C4-2B (cell line): ENCODE results near the gene TRIP4.

ENCODE experiments used
- H3K27ac ChIP-seq: fragments of 450-650 bp; 2 replicates; pipeline ENCODE4 v1.5.1; 2017
- ZFX ChIP-seq: fragments of 450-650 bp; IDR thresholded peaks from 2 replicates; pipeline ENCODE4 v1.6.1; 2017
- TF ChIP-seq, protein P1 (sequence below): fragments of 450-650 bp; conservative IDR thresholded peaks from 2 replicates; pipeline ENCODE4 v1.5.1; 2017; ENCODE audit warnings: mild to moderate bottlenecking

Gene TRIP4

DNA sequence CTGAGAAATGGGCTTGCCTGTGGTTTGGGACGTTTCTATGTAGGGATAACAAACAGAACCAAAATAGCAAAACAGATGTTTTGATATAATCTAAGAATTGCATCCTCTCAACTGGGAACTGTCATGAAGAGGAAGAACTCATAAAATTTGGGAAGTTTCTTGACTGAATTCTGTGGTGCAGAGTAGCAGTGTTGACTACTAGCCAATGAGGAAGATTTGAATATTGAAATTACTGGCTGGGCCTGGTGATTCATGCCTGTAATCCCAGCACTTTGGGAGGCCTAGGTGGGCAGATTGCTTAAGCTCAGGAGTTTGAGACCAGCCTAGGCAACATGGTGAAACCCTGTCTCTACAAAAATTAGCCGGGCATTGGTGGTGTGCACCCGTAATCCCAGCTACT lies 114.9 kb downstream of the TRIP4 start:
- no peak for TF ChIP-seq ZFX
- TF ChIP-seq, protein P1, sequence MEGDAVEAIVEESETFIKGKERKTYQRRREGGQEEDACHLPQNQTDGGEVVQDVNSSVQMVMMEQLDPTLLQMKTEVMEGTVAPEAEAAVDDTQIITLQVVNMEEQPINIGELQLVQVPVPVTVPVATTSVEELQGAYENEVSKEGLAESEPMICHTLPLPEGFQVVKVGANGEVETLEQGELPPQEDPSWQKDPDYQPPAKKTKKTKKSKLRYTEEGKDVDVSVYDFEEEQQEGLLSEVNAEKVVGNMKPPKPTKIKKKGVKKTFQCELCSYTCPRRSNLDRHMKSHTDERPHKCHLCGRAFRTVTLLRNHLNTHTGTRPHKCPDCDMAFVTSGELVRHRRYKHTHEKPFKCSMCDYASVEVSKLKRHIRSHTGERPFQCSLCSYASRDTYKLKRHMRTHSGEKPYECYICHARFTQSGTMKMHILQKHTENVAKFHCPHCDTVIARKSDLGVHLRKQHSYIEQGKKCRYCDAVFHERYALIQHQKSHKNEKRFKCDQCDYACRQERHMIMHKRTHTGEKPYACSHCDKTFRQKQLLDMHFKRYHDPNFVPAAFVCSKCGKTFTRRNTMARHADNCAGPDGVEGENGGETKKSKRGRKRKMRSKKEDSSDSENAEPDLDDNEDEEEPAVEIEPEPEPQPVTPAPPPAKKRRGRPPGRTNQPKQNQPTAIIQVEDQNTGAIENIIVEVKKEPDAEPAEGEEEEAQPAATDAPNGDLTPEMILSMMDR = no peak
- no peak overlapping the region for H3K27ac ChIP-seq

DNA sequence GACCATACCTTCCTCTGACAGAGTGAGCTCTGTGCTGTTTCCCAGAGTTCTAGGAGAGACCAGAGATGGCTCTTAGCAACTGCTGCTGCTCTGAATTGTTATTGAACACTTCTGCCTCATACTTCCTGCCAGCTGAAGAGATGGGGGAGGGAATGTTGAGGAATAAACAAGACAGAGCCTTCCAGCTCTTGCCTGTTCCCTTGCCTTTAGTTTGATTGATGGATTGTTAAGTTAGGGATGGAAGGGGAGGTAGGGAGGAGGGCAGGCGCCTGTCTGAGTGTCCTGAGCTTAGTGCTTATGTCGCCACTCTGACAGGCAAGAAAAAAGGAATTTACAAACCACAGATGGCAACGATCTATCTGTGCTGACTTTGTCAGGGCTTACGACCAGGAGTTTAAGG lies 115.6 kb downstream of the TRIP4 start:
- TF ChIP-seq ZFX = no peak
- TF ChIP-seq, protein P1 = no peak
- H3K27ac ChIP-seq = no peak overlapping the region

DNA sequence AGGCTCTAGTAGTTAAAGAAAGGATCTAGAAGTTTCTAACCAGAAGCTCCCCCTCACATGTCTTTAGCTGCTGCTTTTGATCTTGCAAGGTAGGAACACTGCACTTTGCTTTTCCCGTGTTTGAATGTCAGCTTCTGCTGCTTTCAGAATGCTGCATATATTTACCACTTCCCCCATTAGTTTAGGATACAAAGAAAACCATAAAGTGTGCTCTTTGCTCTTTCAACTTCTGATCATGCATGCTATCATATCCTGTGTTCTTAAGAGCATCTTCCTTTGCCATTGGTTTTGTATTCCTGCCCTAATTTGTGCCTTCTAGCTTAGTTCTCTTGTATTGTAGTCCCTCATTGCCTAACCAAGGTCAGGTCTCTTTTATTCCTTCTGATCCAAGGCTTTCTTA lies 116.0 kb downstream of the TRIP4 start:
- no peak overlapping the region for H3K27ac ChIP-seq
- TF ChIP-seq, protein P1 = no peak
- TF ChIP-seq ZFX = no peak
